ENCODE data around the gene RNF167. TPM values are rescaled to one million over a fixed set of nuclear protein-coding genes. Genes with fewer than 3 reads are reported as not detected.
"Not testable (repeated sequence)": the region's sequence is repeated elsewhere in the genome, so short reads cannot be mapped to it uniquely, and the experiment has no call there.

The RNF167 gene
- total RNA-seq, 2 donors from 2014 or later = 66.9 to 68.6 TPM

- TF ChIP-seq CTCF (IDR thresholded peaks at IDR 0.05) = no peak
- DNase-seq (ENCODE audit: low spot score) = no peak
- Histone ChIP-seq H3K4me3 (peak overlapping the region; percentile 26 to 53), H3K27me3 (no peaks in the 10 kb centered on the region), H3K9me3 (no peaks in the 10 kb centered on the region), H3K4me1 (peaks cover 0 to 54% of the 10 kb centered on the region in 2 donors), H3K27ac (peak overlapping the region; percentile 82 to 89), H3K36me3 (peaks cover 16% of the 10 kb centered on the region)
These were observed 38.9 kb upstream of the RNF167 start for GRCh38 chr17:4901108-4901647.

- Histone ChIP-seq H3K36me3 (peaks cover 10% of the 10 kb centered on the region), H3K4me1 (peaks cover 0 to 54% of the 10 kb centered on the region in 2 donors), H3K27ac (peak overlapping the region; percentile 82 to 89), H3K4me3 (peak overlapping the region; percentile 26 to 53), H3K9me3 (no peaks in the 10 kb centered on the region), H3K27me3 (no peaks in the 10 kb centered on the region)
- no peak for DNase-seq (ENCODE audit: low spot score)
- no peak for TF ChIP-seq CTCF (IDR thresholded peaks at IDR 0.05)
These were observed 38.3 kb upstream of the RNF167 start for GRCh38 chr17:4901648-4902344.

- Histone ChIP-seq H3K4me3 (peak overlapping the region; percentile 26 to 53), H3K36me3 (peaks cover 8% of the 10 kb centered on the region), H3K4me1 (peaks cover 0 to 54% of the 10 kb centered on the region in 2 donors), H3K27ac (peak overlapping the region; percentile 82 to 89), H3K27me3 (no peaks in the 10 kb centered on the region), H3K9me3 (no peaks in the 10 kb centered on the region)
- DNase-seq (ENCODE audit: low spot score) = no peak
- TF ChIP-seq CTCF (IDR thresholded peaks at IDR 0.05) = no peak
These were observed 37.5 kb upstream of the RNF167 start for GRCh38 chr17:4902540-4902939.

- H3K4me1 ChIP-seq = peaks cover 0 to 53% of the 10 kb centered on the region in 2 donors
- peaks cover 8% of the 10 kb centered on the region for H3K36me3 ChIP-seq
- peak within 1 kb of the TSS; percentile 26 to 53 for H3K4me3 ChIP-seq
- peak; percentile 86 for DNase-seq (ENCODE audit: low spot score)
- peak within 1 kb of the TSS; percentile 82 to 89 for H3K27ac ChIP-seq
- H3K27me3 ChIP-seq = no peaks in the 10 kb centered on the region
- peak; percentile 56 to 79 for TF ChIP-seq CTCF (IDR thresholded peaks at IDR 0.05)
- no peaks in the 10 kb centered on the region for H3K9me3 ChIP-seq
These were observed 36.8 kb upstream of the RNF167 start, which contains the start of gene CHRNE for GRCh38 chr17:4903051-4903818. CHRNE (minus strand) TSS chr17:4903098; CDS start chr17:4903063, 35 bp downstream.

GRCh38 chr17:4906642-4907041 lies 33.4 kb upstream of the RNF167 start:
- H3K27ac ChIP-seq; H3K9me3 ChIP-seq; H3K36me3 ChIP-seq; DNase-seq (ENCODE audit: low spot score); H3K27me3 ChIP-seq; H3K4me3 ChIP-seq: not testable (repeated sequence)
- H3K4me1 ChIP-seq = peaks cover 0 to 35% of the 10 kb centered on the region in 2 donors

GRCh38 chr17:4908301-4908700 lies 31.8 kb upstream of the RNF167 start:
- Histone ChIP-seq H3K36me3 (no peaks in the 10 kb centered on the region), H3K27me3 (no peaks in the 10 kb centered on the region), H3K4me3 (no peak overlapping the region), H3K27ac (peak overlapping the region; percentile 20 to 48), H3K4me1 (peaks cover 0 to 20% of the 10 kb centered on the region in 2 donors), H3K9me3 (no peaks in the 10 kb centered on the region)
- TF ChIP-seq CTCF (IDR thresholded peaks at IDR 0.05) = no peak
- no peak for DNase-seq (ENCODE audit: low spot score)
